Gastrocnemius medialis (tissue), 4 donors: ENCODE results near the gene MTRFR. TPM values are rescaled to one million over a fixed set of nuclear protein-coding genes. Genes with fewer than 3 reads are reported as not detected.

Experiments used
- ATAC-seq, 2 donors: fragments of 150-250 bp; one replicate each; pipeline ENCODE4 v1.9.1; 2016
- DNase-seq, 2 donors: peaks; one replicate each; pipeline ENCODE4 v3.0.0-alpha.2; 2019
- H3K27ac ChIP-seq, 4 donors: fragments of 200-600 bp; sonication (generic); 1 replicate in 1 of 4; 2 replicates in 3 of 4; pipeline ENCODE4 v1.5.1; 2016 to 2018; ENCODE audit warnings: mild to moderate bottlenecking in 2 of 4, moderate library complexity in 1 of 4
- H3K27me3 ChIP-seq, 3 donors: fragments of 200-600 bp; sonication (generic) in 2 of 3; 1 replicate in 1 of 3; 2 replicates in 2 of 3; pipeline versions ENCODE4 v1.5.1 to v1.6.0; 2016 to 2019; ENCODE audit warnings: mild to moderate bottlenecking in 1 of 3, moderate library complexity in 1 of 3
- H3K36me3 ChIP-seq, 2 donors: fragments of 200-600 bp; sonication (generic) in 1 of 2; one replicate each; pipeline ENCODE4 v1.5.1; 2017 to 2018
- H3K4me1 ChIP-seq, 2 donors: fragments of 200-600 bp; sonication (generic) in 1 of 2; one replicate each; pipeline ENCODE4 v1.5.1; 2016 to 2017; ENCODE audit warnings: mild to moderate bottlenecking in 2 of 2
- H3K4me3 ChIP-seq, 4 donors: fragments of 200-600 bp; sonication (generic) in 3 of 4; 1 replicate in 1 of 4; 2 replicates in 3 of 4; pipeline ENCODE4 v1.5.1; 2016 to 2019; ENCODE audit warnings: mild to moderate bottlenecking in 2 of 4
- H3K9me3 ChIP-seq, 3 donors: fragments of 200-600 bp; sonication (generic) in 2 of 3; 1 replicate in 1 of 3; 2 replicates in 2 of 3; pipeline ENCODE4 v1.5.1; 2016 to 2019
- POLR2A ChIP-seq, 2 donors: fragments of 450-650 bp; IDR thresholded peaks; one replicate each; pipeline ENCODE4 v1.6.1; 2017; ENCODE audit warnings: antibody characterized with exemption in 2 of 2, mild to moderate bottlenecking in 2 of 2, moderate library complexity in 2 of 2
- in situ Hi-C, 4 donors: fragments of 200-750 bp; cut with MboI; loops; one replicate each; pipeline versions ENCODE4 v1.15.0 to v1.8.0; 2017; ENCODE audit warnings: low sequenced_read_pairs in 4 of 4
- intact Hi-C: fragments of 100-400 bp; cut with DNase I; formaldehyde crosslinking; loops from one replicate; pipeline ENCODE4 v1.15.1; 2023; ENCODE audit warnings: low total_unique reads
- total RNA-seq, 4 donors: library from RNA; depleted of rRNA; stranded (reverse); fragments of >200 nt; gene quantifications; one replicate each; pipeline versions ENCODE4 v1.1.0 to v1.2.3, GENCODE V29; 2016
- TF ChIP-seq, protein P1 (sequence below), 5 experiments: fragments of 450-650 bp in 3 of 5; fragments of 200-600 bp in 2 of 5; sonication (generic) in 2 of 5; IDR thresholded peaks in 4 of 5; conservative IDR thresholded peaks in 1 of 5; 1 replicate in 4 of 5; 2 replicates in 1 of 5; pipeline ENCODE4 v1.5.1; 2016 to 2019; ENCODE audit warnings: antibody characterized with exemption in 5 of 5, mild to moderate bottlenecking in 3 of 5, moderate library complexity in 3 of 5

Gene MTRFR
- total RNA-seq, 4 donors from 2014 or later, result 4.7 to 14.1 (median 5.6) TPM

- Histone ChIP-seq H3K36me3 (peaks cover 0 to 60% of the 10 kb centered on the region in 2 donors), H3K4me1 (no peaks in the 10 kb centered on the region), H3K4me3 (no peak overlapping the region), H3K9me3 (no peaks in the 10 kb centered on the region), H3K27me3 (no peaks in the 10 kb centered on the region), H3K27ac (no peak overlapping the region)
- in situ Hi-C loops (no loop called here), intact Hi-C loops (no loop called here)
- ATAC-seq (no peak), DNase-seq (no peak)
- TF ChIP-seq POLR2A (IDR thresholded peaks at IDR 0.05), result no peak
- TF ChIP-seq, protein P1, sequence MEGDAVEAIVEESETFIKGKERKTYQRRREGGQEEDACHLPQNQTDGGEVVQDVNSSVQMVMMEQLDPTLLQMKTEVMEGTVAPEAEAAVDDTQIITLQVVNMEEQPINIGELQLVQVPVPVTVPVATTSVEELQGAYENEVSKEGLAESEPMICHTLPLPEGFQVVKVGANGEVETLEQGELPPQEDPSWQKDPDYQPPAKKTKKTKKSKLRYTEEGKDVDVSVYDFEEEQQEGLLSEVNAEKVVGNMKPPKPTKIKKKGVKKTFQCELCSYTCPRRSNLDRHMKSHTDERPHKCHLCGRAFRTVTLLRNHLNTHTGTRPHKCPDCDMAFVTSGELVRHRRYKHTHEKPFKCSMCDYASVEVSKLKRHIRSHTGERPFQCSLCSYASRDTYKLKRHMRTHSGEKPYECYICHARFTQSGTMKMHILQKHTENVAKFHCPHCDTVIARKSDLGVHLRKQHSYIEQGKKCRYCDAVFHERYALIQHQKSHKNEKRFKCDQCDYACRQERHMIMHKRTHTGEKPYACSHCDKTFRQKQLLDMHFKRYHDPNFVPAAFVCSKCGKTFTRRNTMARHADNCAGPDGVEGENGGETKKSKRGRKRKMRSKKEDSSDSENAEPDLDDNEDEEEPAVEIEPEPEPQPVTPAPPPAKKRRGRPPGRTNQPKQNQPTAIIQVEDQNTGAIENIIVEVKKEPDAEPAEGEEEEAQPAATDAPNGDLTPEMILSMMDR (IDR thresholded peaks at IDR 0.05 in 4 of 5, conservative IDR thresholded peaks at IDR 0.05 in 1 of 5), result no peak
Measured at GRCh38 chr12:123293178-123293760, 60.0 kb downstream of the MTRFR start.

- ATAC-seq, result no peak
- H3K27ac ChIP-seq, result no peak overlapping the region
- in situ Hi-C loops, result loop anchor here in 1 of 4 donors (25.0 kb wide), 1 partner anchor 793 kb away; the partner anchor contains the start of gene ZCCHC8
Measured at GRCh38 chr12:123305136-123305535, 71.9 kb downstream of the MTRFR start.

GRCh38 chr12:123306200-123306599, 73.0 kb downstream of the MTRFR start:
- Histone ChIP-seq H3K4me3 (no peak overlapping the region), H3K36me3 (peaks cover 0 to 96% of the 10 kb centered on the region in 2 donors), H3K9me3 (no peaks in the 10 kb centered on the region), H3K27ac (no peak overlapping the region), H3K27me3 (no peaks in the 10 kb centered on the region), H3K4me1 (no peaks in the 10 kb centered on the region)
- in situ Hi-C loops (loop anchor here in 1 of 4 donors (25.0 kb wide), 1 partner anchor 794 kb away; the partner anchor contains the start of gene ZCCHC8), intact Hi-C loops (no loop called here)
- no peak for DNase-seq
- no peak for ATAC-seq
- no peak for TF ChIP-seq POLR2A (IDR thresholded peaks at IDR 0.05)
- TF ChIP-seq, protein P1 (IDR thresholded peaks at IDR 0.05 in 4 of 5, conservative IDR thresholded peaks at IDR 0.05 in 1 of 5), result no peak

More at GRCh38 chr12:123305136-123305535, 71.9 kb downstream of the MTRFR start:
- Histone ChIP-seq H3K36me3 (peaks cover under 1 to 96% of the 10 kb centered on the region in 2 donors), H3K4me3 (no peak overlapping the region), H3K4me1 (no peaks in the 10 kb centered on the region), H3K9me3 (no peaks in the 10 kb centered on the region), H3K27me3 (no peaks in the 10 kb centered on the region)
- TF ChIP-seq POLR2A (IDR thresholded peaks at IDR 0.05), result no peak
- TF ChIP-seq, protein P1 (IDR thresholded peaks at IDR 0.05 in 4 of 5, conservative IDR thresholded peaks at IDR 0.05 in 1 of 5), result no peak
- intact Hi-C loops, result no loop called here
- no peak for DNase-seq

Other genes starting within 250 kb of the MTRFR start
- 1 to 10 TPM; 2.1 to 3.8 (median 3.3) TPM for gene PITPNM2, start 82.3 kb upstream of the MTRFR start, total RNA-seq
- 10 to 100 TPM in 3 of 4 donors, 1 to 10 TPM in 1; 8.5 to 35.4 (median 12.7) TPM for gene MPHOSPH9, start 295 bp upstream of the MTRFR start, total RNA-seq
- gene CDK2AP1, start 38.4 kb downstream of the MTRFR start, total RNA-seq, result 10 to 100 TPM; 34.2 to 65.7 (median 60.2) TPM
- gene SBNO1, start 131.4 kb downstream of the MTRFR start, total RNA-seq, result 10 to 100 TPM; 26.6 to 29.9 (median 28.8) TPM
- 10 to 100 TPM; 13.4 to 25.8 (median 21.9) TPM for gene KMT5A, start 150.7 kb downstream of the MTRFR start, total RNA-seq
- gene RILPL2, start 203.2 kb downstream of the MTRFR start, total RNA-seq, result 1 to 10 TPM; 1.2 to 2.0 (median 1.7) TPM
- 10 to 100 TPM; 22.6 to 40.4 (median 23.5) TPM for gene SNRNP35, start 224.7 kb downstream of the MTRFR start, total RNA-seq